ENCODE data around the gene RNF169. TPM values are rescaled to one million over a fixed set of nuclear protein-coding genes. Genes with fewer than 3 reads are reported as not detected.

RNF169 gene
- total RNA-seq, 4 donors from 2014 or later = 18.8 to 26.4 (median 21.2) TPM

- no peak for DNase-seq (ENCODE audit: low spot score in 2 of 2)
- Histone ChIP-seq H3K4me3 (no peak overlapping the region), H3K9me3 (no peaks in the 10 kb centered on the region), H3K4me1 (peaks cover 22% of the 10 kb centered on the region), H3K27ac (no peak overlapping the region), H3K36me3 (peaks cover 21% of the 10 kb centered on the region), H3K27me3 (no peaks in the 10 kb centered on the region)
- TF ChIP-seq POLR2AphosphoS5 (IDR thresholded peaks at IDR 0.05) = no peak
- no peak for TF ChIP-seq EP300 (IDR thresholded peaks at IDR 0.05)
- no peak for TF ChIP-seq CTCF (IDR thresholded peaks at IDR 0.05)
- TF ChIP-seq POLR2A (IDR thresholded peaks at IDR 0.05) = no peak
These were observed 37.9 kb downstream of the RNF169 start for GRCh38 chr11:74786574-74786973.

- WGBS = 96% methylated on average over 8 of the region's 9 CpGs
- TF ChIP-seq EP300 (IDR thresholded peaks at IDR 0.05) = no peak
- no peak for TF ChIP-seq POLR2AphosphoS5 (IDR thresholded peaks at IDR 0.05)
- TF ChIP-seq POLR2A (IDR thresholded peaks at IDR 0.05) = no peak
- TF ChIP-seq CTCF (IDR thresholded peaks at IDR 0.05) = no peak
- H3K4me1 ChIP-seq = no peaks in the 10 kb centered on the region
- H3K27ac ChIP-seq = no peak overlapping the region
- no peak overlapping the region for H3K4me3 ChIP-seq
- no peaks in the 10 kb centered on the region for H3K9me3 ChIP-seq
- H3K36me3 ChIP-seq = peaks cover 36% of the 10 kb centered on the region
- no peak for DNase-seq (ENCODE audit: low spot score in 2 of 2)
- no peaks in the 10 kb centered on the region for H3K27me3 ChIP-seq
These were observed 42.9 kb downstream of the RNF169 start for GRCh38 chr11:74791333-74792100.

GRCh38 chr11:74806267-74806666 lies 57.6 kb downstream of the RNF169 start:
- Histone ChIP-seq H3K4me1 (no peaks in the 10 kb centered on the region), H3K4me3 (no peak overlapping the region), H3K9me3 (no peaks in the 10 kb centered on the region), H3K27me3 (no peaks in the 10 kb centered on the region), H3K27ac (no peak overlapping the region), H3K36me3 (peaks cover 7% of the 10 kb centered on the region)
- TF ChIP-seq POLR2AphosphoS5 (IDR thresholded peaks at IDR 0.05) (no peak), EP300 (IDR thresholded peaks at IDR 0.05) (no peak), POLR2A (IDR thresholded peaks at IDR 0.05) (no peak), CTCF (IDR thresholded peaks at IDR 0.05) (no peak)
- 95% methylated on average over 3 of the region's 3 CpGs for WGBS
- DNase-seq (ENCODE audit: low spot score in 2 of 2) = no peak

GRCh38 chr11:74809801-74810200 lies 61.2 kb downstream of the RNF169 start:
- no peak overlapping the region for H3K27ac ChIP-seq
- no peak for DNase-seq (ENCODE audit: low spot score in 2 of 2)
- H3K36me3 ChIP-seq = peaks cover 17% of the 10 kb centered on the region
- no peaks in the 10 kb centered on the region for H3K27me3 ChIP-seq
- H3K4me3 ChIP-seq = no peak overlapping the region
- H3K9me3 ChIP-seq = no peaks in the 10 kb centered on the region
- H3K4me1 ChIP-seq = no peaks in the 10 kb centered on the region
- no peak for TF ChIP-seq EP300 (IDR thresholded peaks at IDR 0.05)
- TF ChIP-seq CTCF (IDR thresholded peaks at IDR 0.05) = no peak
- no peak for TF ChIP-seq POLR2AphosphoS5 (IDR thresholded peaks at IDR 0.05)
- TF ChIP-seq POLR2A (IDR thresholded peaks at IDR 0.05) = no peak

- no peak for DNase-seq (ENCODE audit: low spot score in 2 of 2)
- Histone ChIP-seq H3K4me3 (no peak overlapping the region), H3K36me3 (peaks cover 42% of the 10 kb centered on the region), H3K27me3 (no peaks in the 10 kb centered on the region), H3K27ac (no peak overlapping the region), H3K4me1 (no peaks in the 10 kb centered on the region), H3K9me3 (no peaks in the 10 kb centered on the region)
- 87% methylated on average over 3 of the region's 3 CpGs for WGBS
- no peak for TF ChIP-seq POLR2A (IDR thresholded peaks at IDR 0.05)
- no peak for TF ChIP-seq POLR2AphosphoS5 (IDR thresholded peaks at IDR 0.05)
- no peak for TF ChIP-seq EP300 (IDR thresholded peaks at IDR 0.05)
- TF ChIP-seq CTCF (IDR thresholded peaks at IDR 0.05) = no peak
These were observed 67.3 kb downstream of the RNF169 start for GRCh38 chr11:74815966-74816365.

All from suprapubic skin (tissue), 4 donors.